ENCODE data around the gene PRPF6.
"Not testable (repeated sequence)": the region's sequence is repeated elsewhere in the genome, so short reads cannot be mapped to it uniquely, and the experiment has no call there.

The PRPF6 gene

GRCh38 chr20:64012385-64013154, 31.6 kb downstream of the PRPF6 start:
- not testable (repeated sequence) for DNase-seq

- DNase-seq: no peak
These were observed 34.7 kb downstream of the PRPF6 start for GRCh38 chr20:64015635-64016034.

GRCh38 chr20:64021124-64021975, 40.4 kb downstream of the PRPF6 start:
- no peak for DNase-seq

GRCh38 chr20:64022671-64023360, 41.9 kb downstream of the PRPF6 start:
- no peak for DNase-seq

- no peak for DNase-seq
These were observed 42.6 kb downstream of the PRPF6 start for GRCh38 chr20:64023361-64024140.

GRCh38 chr20:64024141-64024990, 43.4 kb downstream of the PRPF6 start:
- DNase-seq: no peak

- DNase-seq: no peak
These were observed 44.3 kb downstream of the PRPF6 start for GRCh38 chr20:64025101-64025825.

- DNase-seq: no peak
These were observed 45.0 kb downstream of the PRPF6 start for GRCh38 chr20:64025826-64026412.

GRCh38 chr20:64027981-64028685, 47.2 kb downstream of the PRPF6 start:
- no peak for DNase-seq

- no peak for DNase-seq
These were observed 48.6 kb downstream of the PRPF6 start for GRCh38 chr20:64029293-64030117.

- no peak for DNase-seq
These were observed 49.6 kb downstream of the PRPF6 start for GRCh38 chr20:64030371-64031134.

GRCh38 chr20:64031822-64032314, 50.9 kb downstream of the PRPF6 start:
- DNase-seq: no peak

- no peak for DNase-seq
These were observed 52.0 kb downstream of the PRPF6 start for GRCh38 chr20:64032706-64033624.

GRCh38 chr20:64033981-64034493, 53.1 kb downstream of the PRPF6 start:
- DNase-seq: peak; percentile 28

GRCh38 chr20:64035066-64035932, 54.4 kb downstream of the PRPF6 start:
- DNase-seq: peak; percentile 42
